ENCODE data around the gene GIPC3. TPM values are rescaled to one million over a fixed set of nuclear protein-coding genes. Genes with fewer than 3 reads are reported as not detected.

GIPC3 gene
- total RNA-seq, 3 donors from 2014 or later (not counting 1 experiment from before 2014, with no cell fraction given) = 0.28 to 0.66 (median 0.56) TPM

GRCh38 chr19:3642296-3642695 is 57.0 kb downstream of the GIPC3 start:
- intact Hi-C loops (cut with micrococcal nuclease) = no loop called here

More at GRCh38 chr19:3642296-3642695, 57.0 kb downstream of the GIPC3 start:
- TF ChIP-seq CTCF (IDR thresholded peaks at IDR 0.05) = no peak
- ATAC-seq = no peak
- no peaks in the 10 kb centered on the region for H3K27me3 Mint-ChIP-seq (ENCODE audit: low read depth in 2 of 2)
- H3K9me3 Mint-ChIP-seq = no peaks in the 10 kb centered on the region
- H3K4me1 Mint-ChIP-seq = no peaks in the 10 kb centered on the region
- no peak overlapping the region for H3K4me3 ChIP-seq (ENCODE audit: low read length)
- no peak overlapping the region for H3K4me3 Mint-ChIP-seq
- 94% methylated on average over 15 of the region's 17 CpGs for WGBS (ENCODE audit: insufficient coverage)
- no peak for DNase-seq
- no peak overlapping the region for H3K27ac Mint-ChIP-seq
- no peaks in the 10 kb centered on the region for H3K9me3 ChIP-seq (ENCODE audit: control insufficient read depth, insufficient read depth, low read length)
- H3K36me3 Mint-ChIP-seq = no peaks in the 10 kb centered on the region
- H3K27ac ChIP-seq (ENCODE audit: low read length) = no peak overlapping the region
- H3K27me3 ChIP-seq (ENCODE audit: control insufficient read depth, insufficient read depth, low read length) = no peaks in the 10 kb centered on the region
- H3K4me1 ChIP-seq (ENCODE audit: control insufficient read depth, insufficient read depth, low read length) = no peaks in the 10 kb centered on the region
- peaks cover 26% of the 10 kb centered on the region for H3K36me3 ChIP-seq (ENCODE audit: control insufficient read depth, insufficient read depth, low read length)

Other genes starting within 250 kb of the GIPC3 start
- 10 to 100 TPM; 18.5 to 22.2 (median 20.6) TPM for gene NFIC, start 218.9 kb upstream of the GIPC3 start, total RNA-seq
- gene SMIM24, start 105.0 kb upstream of the GIPC3 start, total RNA-seq = under 1 TPM in 2 of 3 donors, not detected in 1; 0.33 to 0.42 TPM
- gene SMIM44, start 102.0 kb upstream of the GIPC3 start, total RNA-seq = not detected
- 1 to 10 TPM; 4.5 to 5.9 (median 4.6) TPM for gene DOHH, start 84.8 kb upstream of the GIPC3 start, total RNA-seq
- gene FZR1, start 79.2 kb upstream of the GIPC3 start, total RNA-seq = 10 to 100 TPM; 89.1 to 98.3 (median 91.4) TPM
- gene TEKTIP1, start 46.3 kb upstream of the GIPC3 start, total RNA-seq = 10 to 100 TPM in 1 of 3 donors, 1 to 10 TPM in 2; 5.9 to 11.6 (median 6.4) TPM
- gene MFSD12, start 27.9 kb upstream of the GIPC3 start, total RNA-seq = 10 to 100 TPM; 29.8 to 34.5 (median 33.6) TPM
- gene HMG20B, start 12.5 kb upstream of the GIPC3 start, total RNA-seq = 10 to 100 TPM; 45.8 to 57.5 (median 52.1) TPM
- gene TBXA2R, start 21.4 kb downstream of the GIPC3 start, total RNA-seq = 1 to 10 TPM; 1.4 to 2.1 (median 2.1) TPM
- gene CACTIN, start 41.3 kb downstream of the GIPC3 start, total RNA-seq = 10 to 100 TPM; 33.6 to 42.2 (median 40.8) TPM
- gene PIP5K1C, start 115.0 kb downstream of the GIPC3 start, total RNA-seq = 10 to 100 TPM; 35.0 to 49.2 (median 36.8) TPM
- gene TJP3, start 122.9 kb downstream of the GIPC3 start, total RNA-seq = 1 to 10 TPM; 1.1 to 2.9 (median 1.3) TPM
- gene APBA3, start 176.2 kb downstream of the GIPC3 start, total RNA-seq = 10 to 100 TPM; 39.9 to 53.6 (median 43.8) TPM
- 10 to 100 TPM; 54.1 to 60.5 (median 55.5) TPM for gene MRPL54, start 177.2 kb downstream of the GIPC3 start, total RNA-seq
- not detected for gene RAX2, start 186.8 kb downstream of the GIPC3 start, total RNA-seq
- gene MATK, start 200.9 kb downstream of the GIPC3 start, total RNA-seq = 100 to 1,000 TPM; 269 to 353 (median 317) TPM